Heart left ventricle (tissue), 13 donors: Measurements from ENCODE around the gene FER.

Source experiments
- POLR2A ChIP-seq, 2 donors: fragments of 450-650 bp; IDR thresholded peaks; one replicate each; pipeline ENCODE4 v1.6.1; 2017; ENCODE audit warnings: antibody characterized with exemption in 2 of 2, mild to moderate bottlenecking in 2 of 2, moderate library complexity in 2 of 2
- TF ChIP-seq, protein P1 (sequence below), 12 donors: fragments of 200-600 bp; sonication (generic) in 4 of 12; IDR thresholded peaks; one replicate each; pipeline versions ENCODE4 v1.5.0 to v1.8.0; 2018 to 2022; ENCODE audit warnings: antibody characterized with exemption in 12 of 12, mild to moderate bottlenecking in 5 of 12
- donor health status: ischemic (EF 13 %, LVEDD 7.1; RV severe dilation, severe dysfunction).
- donor health status: DM: no; HTN: yes; CAD: no.
- donor health status: DM: no; HTN: no; CAD: no.
- donor health status: ischemic (EF 25% LVEDD 6.9; RV normal size, moderate dysfunction).
- donor health status: ischemic (EF 25% LVEDD 5.7; RV mildly dilated, moderate dysfunction).
- donor health status: ischemic (EF 35%, LVEDD 5.7; RV mildly dilated, moderate dysfunction).
- donor health status: nonischemic (EF 11% LVEDD 7.7; RV severe dilation, severe dysfunction).
- donor health status: DM: yes; HTN: yes; CAD: no.
- donor health status: PGD.
- donor health status: ischemic (EF 29% LVEDD 5.4; RV normal size, mild dysfunction).
- donor health status: nonischemic (EF 23%, LVEDD 6.1; RV moderate dilation, normal function).

GRCh38 chr5:108702546-108702945 lies 45.2 kb upstream of the FER start:
- TF ChIP-seq, protein P1, sequence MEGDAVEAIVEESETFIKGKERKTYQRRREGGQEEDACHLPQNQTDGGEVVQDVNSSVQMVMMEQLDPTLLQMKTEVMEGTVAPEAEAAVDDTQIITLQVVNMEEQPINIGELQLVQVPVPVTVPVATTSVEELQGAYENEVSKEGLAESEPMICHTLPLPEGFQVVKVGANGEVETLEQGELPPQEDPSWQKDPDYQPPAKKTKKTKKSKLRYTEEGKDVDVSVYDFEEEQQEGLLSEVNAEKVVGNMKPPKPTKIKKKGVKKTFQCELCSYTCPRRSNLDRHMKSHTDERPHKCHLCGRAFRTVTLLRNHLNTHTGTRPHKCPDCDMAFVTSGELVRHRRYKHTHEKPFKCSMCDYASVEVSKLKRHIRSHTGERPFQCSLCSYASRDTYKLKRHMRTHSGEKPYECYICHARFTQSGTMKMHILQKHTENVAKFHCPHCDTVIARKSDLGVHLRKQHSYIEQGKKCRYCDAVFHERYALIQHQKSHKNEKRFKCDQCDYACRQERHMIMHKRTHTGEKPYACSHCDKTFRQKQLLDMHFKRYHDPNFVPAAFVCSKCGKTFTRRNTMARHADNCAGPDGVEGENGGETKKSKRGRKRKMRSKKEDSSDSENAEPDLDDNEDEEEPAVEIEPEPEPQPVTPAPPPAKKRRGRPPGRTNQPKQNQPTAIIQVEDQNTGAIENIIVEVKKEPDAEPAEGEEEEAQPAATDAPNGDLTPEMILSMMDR (IDR thresholded peaks at IDR 0.05), result no peak
- no peak for TF ChIP-seq POLR2A (IDR thresholded peaks at IDR 0.05)
